Hematopoietic multipotent progenitor cell treated with erythropoietin and hydrocortisone succinate and interleukin-3 and kit ligand, for 17 days (in vitro differentiated cells): ENCODE measurements around the gene COMMD9.
A peak's percentile ranks its signal among the peaks of the same experiment; 100 is the strongest.
"Not testable (repeated sequence)": the region's sequence is repeated elsewhere in the genome, so short reads cannot be mapped to it uniquely, and the experiment has no call there.

Source experiments
- DNase-seq: peaks from one replicate; pipeline ENCODE4 v3.0.0-alpha.2; 2015; ENCODE audit warnings: low spot score

Gene COMMD9

DNA sequence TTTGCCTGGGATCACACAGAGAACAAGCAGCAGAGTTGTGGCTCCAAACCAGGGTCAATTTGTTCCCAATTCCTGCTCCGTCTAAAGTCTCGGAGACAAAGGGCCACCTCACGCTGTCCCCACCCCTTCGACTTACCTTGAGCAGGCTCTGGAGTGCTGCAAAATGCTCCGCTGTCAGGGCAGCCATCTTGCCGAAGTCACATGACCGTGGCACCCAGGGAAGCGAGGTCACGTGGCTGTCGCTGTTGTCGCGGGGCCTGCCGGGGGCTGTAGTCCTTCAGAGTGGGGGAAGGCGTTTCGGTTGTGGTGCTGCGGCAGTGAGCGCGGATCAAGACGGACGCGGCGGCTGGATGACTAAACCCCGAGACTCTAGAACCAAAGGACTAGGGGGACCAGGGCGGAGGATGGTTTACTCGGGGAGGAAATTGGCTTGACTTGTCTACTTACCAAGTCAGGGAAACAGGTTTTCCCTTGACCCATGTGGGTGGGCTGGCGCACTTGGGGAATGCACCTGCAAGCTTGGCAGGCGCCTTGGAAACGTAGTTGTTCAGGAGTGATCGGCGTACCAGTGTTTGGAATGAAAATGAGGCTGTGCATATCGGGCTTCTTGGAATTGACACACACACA, at the start of gene COMMD9:
TSS of gene COMMD9 (minus strand) at position 199 of the 627 bp plus-strand sequence. CDS start at position 187, 12 bp downstream.
- peak; percentile 88 for DNase-seq

DNA sequence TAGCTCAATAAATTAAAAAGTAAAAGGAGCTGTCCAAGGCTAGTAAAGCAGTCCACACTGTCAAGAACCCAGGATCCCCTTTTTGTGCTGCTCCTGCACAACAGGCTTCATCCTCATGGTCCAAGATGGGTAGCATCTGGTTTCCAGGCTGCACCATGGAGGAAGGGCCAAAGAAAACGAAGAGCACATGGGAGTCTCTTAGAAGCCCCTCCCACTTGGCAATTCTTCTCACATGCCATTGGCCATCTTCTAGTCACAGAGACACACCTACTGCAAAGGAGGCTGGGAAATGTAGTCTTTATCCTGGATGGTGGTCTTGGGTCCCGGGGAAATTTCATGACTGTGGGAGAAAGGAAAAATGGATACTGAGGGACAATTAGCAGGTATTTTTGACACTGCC, 44.7 kb upstream of the COMMD9 start:
- no peak for DNase-seq

DNA sequence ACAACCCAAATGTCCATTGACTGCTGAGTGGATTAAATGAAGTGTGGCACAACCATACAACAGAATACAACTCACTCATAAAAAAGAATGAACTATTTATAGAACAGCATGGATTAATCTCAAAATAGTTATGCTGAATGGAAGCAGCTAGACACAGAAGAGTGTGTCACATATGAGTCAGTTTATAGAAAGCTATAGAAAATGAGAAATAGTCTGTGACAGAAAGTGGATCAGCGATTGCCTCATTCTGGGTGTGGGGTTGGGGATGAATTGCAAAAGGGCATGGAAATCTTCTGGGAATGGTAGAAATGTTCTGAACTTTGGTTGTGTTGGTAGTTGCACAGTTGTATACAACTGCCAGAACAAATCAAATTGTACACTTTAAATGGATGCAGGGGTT, 44.2 kb upstream of the COMMD9 start:
- DNase-seq, result no peak

DNA sequence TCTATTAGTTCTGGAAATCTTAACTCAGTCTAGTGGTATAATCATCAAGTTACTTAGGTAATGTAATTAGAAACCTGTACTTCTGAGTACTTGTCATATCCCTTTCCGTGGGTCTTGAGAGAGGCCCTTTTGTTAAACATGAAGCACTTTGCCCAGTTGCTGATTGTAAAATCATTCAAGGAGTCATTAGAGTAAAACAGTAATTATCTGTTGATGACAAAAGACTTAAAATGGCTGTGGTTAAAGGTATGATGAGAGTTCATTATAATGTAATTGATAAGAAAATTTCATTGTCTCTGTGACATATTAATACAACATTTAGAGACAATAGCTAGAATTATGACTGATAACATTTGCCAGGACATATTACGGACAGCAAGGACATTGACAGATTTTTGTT, 41.2 kb upstream of the COMMD9 start:
- DNase-seq, result no peak

DNA sequence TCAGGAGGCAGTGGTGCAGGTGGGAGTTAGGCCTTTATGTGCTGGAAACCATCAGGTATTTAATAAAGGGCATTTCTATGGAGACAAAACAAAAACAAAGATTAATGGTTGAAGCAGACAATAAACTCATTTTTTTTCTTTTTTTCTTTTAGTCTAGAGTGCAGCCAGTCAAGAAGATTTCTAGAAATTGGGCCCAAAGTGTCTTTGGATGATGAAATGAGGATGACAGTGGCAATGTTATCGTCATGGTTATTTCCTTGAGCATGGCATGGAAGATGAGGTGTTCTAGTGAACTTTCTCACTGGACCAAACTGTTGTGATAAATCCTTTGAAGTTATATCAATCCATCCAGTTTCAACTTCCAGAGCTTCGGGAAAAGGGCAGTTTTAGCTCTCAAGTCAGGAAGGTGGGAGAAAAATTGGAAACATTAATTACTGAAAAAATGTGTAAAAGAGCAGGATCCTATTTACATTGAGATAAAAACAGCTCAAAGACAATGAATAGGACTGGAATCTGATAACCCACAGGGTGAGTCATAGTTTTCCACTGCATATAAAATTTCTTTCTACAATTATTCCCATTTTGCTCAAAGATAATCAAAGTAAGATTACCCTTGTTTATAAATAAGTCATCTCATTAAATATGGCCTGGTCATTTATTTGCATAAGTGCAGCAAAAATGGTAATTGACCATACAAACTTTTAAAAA, 39.9 kb upstream of the COMMD9 start:
- DNase-seq, result no peak

DNA sequence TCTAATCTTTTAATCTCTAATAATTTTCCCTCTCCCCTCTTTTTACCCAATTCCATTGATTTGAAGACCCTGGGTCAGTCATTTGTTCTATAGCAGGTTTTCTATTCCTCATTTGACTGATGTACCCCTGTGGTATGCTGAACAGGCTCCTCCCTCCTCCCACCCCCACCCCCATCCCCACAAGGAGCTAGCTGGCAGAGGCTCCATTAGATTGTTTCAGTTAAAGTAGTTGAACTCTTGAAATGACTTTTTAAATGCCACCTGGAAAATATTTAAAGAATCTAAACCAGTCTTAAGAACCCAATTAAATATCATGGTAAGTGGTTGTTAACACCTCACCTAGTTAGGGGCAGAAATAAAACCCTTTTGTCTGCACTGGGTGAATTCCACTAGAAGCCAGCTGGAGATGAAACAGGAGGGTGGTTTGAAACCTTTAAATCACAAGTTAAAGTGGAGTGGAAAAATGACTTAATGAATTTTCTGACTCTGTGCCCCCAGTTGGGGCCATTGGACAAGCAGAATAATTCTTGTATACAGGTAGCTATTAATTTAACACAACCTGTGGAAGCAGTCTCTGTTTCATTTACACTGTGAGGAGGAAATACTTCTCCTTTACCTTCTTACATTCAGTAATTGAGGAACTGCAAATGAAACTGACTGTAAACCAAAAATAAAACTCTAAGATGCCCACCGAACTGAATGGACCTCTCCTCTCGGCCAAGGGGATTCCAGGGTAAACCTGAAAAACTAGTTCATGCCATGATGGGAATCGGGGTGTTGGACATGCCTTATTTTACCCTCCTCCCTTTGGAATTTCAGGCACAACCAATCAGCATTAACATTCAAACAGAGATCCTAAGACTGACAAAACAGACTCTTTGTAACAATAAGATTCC, 37.5 kb upstream of the COMMD9 start:
- DNase-seq, result no peak

DNA sequence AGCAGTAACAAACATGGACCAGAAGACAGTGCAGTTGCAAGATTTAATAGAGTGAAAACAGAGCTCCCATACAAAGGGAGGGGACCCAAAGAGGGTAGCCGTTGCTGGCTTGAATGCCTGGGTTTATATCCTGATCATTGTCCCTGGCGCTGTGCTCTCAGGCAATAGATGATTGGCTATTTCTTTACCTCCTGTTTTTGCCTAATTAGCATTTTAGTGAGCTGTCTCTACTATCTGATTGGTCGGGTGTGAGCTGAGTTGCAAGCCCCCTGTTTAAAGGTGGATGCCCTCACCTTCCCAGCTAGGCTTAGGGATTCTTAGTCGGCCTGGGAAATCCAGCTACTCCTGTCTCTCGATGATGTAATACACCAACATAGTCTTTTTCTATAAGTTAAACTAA, 36.2 kb upstream of the COMMD9 start:
- not testable (repeated sequence) for DNase-seq

DNA sequence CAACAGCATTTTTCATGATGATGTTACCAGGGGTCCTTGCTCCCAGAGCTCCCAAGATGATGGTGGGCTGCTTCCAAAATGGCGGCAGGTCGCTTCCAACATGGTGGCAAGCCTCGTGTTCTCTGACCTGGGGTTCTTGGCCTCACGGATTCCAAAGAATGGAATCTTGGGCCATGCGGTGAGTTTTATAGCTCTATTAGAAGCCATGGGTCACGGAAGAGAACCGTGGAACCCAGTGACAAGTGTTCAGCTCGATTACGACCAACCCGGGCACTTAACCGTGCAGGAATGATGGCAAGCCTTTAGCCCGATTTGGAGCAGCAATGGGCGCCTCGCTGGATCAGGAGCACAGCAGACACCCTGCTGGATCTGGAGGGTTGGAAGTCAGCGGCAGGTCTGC, 35.7 kb upstream of the COMMD9 start:
- not testable (repeated sequence) for DNase-seq

DNA sequence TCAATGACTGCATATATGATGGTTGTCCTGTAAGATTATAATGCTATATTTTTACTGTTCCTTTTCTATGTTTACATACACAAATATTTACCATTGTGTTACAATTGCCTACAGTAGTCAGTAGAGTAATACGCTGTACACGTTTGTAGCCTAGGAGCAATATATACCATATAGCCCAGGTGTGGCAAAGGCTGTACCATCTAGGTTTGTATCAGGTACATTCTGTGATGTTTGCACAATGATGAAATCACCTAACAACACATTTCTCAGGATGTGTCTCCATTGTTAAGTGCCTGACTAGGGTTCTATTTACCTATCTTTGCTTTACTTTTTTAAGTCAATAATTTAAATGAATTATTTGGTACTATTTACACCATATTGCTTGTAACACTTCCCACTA, 28.8 kb upstream of the COMMD9 start:
- no peak for DNase-seq

DNA sequence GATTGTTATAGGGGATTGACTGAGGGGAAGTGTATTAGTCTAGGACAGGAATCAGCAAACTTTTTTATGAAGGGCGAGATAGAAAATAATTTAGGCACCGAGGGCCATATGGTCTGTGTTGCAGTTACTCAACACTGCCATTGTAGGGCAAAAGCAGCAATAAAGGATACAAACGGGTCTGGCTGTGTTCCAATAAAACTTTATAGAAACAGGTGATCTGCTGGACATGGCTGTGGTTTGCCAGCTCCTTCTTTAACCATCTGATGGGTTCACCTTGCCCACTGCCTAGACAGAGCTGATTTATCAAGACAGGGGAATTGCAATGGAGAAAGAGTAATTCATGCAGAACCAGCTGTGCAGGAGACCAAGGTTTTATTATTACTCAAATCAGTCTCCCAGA, 26.8 kb upstream of the COMMD9 start:
- no peak for DNase-seq

DNA sequence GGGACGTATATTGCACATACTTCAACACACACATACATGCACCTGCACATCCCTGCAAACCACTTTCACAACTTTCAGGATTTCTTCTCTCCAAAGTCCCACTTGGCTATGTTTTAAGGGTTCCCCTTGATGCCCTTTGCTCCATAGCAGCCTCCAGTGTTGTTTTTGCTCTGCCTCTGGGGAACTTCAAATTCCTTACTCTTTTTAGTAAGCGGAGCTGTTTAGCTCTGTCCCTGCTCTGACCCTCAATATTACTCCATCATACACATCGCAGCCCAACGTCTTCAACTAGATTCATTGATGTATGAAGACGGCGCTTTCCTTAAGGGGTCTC, 25.2 kb upstream of the COMMD9 start:
- no peak for DNase-seq

DNA sequence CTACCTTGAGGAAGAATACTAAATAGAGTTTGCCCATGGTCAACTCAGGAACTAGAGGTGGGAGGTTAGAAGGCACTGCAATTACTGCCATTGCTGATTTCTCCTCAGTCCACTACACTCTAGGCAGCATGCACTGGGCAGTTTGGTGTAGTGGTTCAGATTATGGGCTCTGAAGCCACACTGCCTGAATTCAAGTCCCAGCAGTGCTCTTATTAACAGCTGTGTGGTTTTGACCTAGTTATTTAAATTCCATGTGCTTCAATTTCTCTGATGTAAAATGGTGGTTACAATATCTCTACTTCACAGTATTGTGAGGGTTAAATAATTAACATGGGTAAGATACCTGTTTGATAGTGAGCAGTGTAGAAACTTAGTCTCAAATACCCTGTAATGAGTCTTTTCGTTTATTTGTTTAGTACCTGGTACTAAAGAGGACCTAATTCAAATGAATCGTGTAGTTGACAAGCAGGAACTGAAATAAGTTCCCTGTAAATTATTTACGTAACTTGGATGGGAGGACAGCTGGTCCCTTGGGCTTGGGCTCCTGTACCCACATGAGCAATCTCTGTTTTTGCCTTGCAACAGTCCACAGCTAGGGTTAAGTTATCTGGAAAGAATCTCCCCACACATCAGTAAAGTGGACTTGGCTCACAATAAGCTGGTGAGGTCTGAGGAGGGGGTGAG, 24.7 kb upstream of the COMMD9 start:
- no peak for DNase-seq

DNA sequence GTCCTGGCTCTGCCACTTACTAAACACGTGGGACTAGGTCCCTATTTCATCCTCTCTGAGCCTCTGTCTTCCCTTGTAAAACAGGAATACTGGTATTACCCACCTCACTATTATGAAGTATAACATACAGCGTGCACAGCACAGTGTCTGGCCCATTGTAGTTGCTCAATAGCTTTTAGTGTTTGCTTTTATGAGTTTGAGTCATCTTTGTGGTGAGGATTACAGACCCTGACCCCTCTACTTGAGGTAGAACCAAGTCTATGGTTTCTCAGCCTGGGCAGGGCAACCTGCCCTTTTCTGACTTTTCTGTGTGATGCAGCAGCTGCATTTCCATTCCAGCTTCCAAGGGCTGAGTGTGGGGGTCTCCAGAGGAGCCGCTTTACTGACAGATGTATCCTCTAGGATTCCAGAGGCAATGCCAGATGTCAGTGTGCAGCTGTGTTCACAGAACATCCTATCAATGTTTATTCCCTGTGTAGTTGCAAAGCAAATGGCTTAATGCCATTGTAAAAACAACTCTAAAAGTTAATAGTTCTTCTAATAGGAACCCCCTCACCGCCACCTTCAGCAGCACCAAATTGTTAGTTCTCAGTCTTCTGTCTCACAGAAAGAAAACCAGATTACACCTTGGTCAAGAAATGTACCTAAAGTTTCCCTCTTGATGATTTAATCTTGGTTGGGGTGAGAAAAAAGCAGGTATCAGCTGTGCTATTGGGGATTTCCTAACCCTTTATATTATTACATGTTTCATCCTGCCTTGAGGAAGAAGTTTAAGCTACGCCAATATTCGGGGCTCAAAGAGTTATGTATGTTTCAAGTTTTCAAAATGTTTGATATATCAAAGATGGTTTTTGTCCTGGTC, 23.6 kb upstream of the COMMD9 start:
- DNase-seq, result no peak

DNA sequence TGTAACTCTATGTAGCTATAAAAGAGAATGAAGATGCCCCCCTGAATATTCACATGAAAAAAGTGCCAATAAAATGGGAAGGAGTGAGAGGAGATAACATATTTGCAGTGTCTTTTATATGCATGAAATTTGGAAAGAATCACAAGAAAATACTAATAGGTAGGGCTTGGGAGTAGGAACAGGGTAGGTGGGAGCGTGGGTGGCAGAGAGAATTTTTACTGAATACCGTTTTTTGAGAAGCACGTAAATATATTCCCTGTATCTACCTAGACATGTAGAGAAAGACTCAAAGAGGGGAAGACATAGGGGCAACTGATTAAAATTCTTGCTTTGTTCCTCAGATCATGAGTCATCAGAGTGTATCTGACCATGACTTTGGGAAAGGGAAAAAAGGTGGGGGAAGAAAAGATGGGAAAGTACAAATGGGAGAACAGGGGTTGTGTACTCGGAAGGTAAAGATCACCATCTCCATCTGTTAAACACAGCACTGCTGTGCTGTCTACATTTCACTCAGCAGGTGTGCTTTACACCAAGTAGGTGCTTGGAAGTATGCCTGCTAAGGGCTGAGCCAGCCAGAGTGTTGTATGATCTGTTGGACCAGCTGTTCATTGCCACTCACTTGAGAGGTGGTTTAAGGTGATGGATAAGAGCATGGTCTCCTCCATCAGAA, 22.8 kb upstream of the COMMD9 start:
- no peak for DNase-seq

DNA sequence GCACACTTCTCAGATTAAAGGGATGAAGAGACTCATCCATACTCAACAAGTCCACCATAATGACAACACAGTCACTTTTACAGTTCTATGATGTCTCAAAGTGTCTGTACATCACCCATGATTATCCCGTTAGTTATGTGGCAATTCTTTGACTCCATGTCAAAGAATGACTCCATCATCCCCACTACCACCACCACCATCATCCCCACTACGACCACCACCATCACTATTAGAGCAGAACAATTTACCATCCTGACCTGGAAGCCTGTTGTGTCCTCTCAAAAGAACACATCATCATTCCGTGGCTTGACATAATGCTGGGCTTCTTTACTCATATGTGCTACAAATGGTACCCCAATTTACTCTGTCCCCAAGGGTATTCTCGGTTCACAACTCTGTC, 20.6 kb upstream of the COMMD9 start:
- no peak for DNase-seq

DNA sequence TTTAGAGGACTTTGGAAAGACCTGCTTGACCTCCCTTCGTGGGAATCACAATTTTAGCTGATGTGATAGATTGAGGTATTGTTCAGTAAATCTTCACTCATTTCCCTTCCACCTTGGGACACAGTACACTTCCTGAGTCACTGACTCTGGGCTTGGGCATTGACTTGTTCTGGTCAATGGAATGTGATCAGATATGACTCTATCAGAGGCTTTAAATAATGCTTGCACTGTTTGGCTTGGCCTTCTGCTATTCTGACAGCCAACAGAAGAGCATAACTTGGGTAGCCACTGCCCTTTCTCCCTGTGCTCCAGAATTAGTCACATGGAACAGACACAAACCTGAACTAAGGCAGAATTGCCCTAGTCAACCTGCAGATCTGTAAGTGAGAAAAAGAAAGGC, 19.4 kb upstream of the COMMD9 start:
- DNase-seq, result no peak

DNA sequence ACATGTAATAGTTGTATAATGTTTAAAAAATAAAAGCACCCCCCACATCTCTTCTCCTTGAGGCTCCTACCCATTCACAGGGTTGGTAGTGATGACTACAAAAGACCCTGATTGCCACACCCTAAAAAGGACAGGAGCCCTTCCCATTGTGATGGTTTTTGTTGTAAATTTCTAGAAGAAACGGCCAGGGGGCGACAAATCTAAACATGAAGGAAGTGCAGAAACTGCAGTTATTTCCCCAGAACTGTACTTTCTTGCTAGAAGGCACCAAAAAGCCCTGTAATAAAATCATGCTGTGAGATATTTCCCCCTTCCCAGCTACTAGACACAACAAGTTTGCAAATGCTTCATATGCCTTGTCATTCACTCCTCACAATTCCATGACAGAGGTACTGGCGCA, 17.7 kb upstream of the COMMD9 start:
- DNase-seq, result no peak

DNA sequence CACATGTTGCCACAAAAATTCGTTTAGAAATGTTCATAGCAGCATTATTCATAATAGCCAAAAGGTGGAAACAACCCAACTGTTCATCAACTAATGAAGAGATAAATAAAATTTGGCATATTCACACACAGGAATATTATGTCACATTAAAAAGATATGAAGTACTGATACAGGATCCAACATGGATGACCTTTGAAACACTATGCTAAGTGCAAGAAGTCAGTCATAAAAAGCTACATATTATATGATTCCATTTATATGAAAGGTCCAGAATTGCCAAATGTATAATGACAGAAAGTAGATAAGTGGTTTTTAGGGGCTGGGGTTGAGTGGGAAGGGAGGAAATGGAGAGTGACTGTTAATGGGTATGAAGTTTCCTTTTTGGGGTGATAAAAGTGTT, 15.8 kb upstream of the COMMD9 start:
- no peak for DNase-seq

DNA sequence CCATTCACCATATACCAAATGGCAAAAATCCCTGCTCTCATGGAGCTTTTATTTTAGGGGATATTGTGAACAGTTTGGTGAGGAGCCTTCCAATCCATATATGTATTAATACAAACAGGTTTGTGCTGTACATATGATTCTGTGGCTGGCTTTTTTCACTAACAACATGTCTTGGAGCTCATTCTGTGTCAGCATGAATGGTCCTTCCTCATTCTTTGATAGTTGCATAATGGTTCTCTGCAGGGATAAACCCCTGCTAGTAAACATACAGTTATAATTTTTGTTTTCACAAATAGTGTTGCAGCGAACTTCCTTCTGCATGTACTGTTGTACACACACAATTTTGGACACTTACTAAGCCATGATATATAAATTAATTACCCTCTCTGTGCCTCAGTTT, 15.1 kb upstream of the COMMD9 start:
- no peak for DNase-seq

DNA sequence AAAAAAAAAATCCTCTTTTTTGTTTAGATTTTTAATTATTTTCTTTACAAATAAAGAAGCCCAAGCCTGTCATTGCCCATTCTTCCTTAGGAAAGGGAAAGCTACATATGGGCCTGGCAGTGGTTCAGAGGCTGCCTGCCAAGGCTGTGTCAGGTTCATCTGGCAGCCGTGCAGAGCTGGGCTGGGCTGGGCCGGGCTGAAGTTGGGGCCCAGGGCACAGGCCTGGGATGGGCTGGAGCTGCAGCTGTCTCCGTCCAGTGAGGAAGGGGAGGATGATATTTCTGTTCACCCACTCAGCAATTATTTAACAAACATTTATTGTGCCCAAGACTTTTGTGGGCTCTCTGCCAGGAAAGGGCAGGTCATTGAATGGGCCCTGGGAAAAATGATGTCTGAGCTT, 11.4 kb upstream of the COMMD9 start:
- no peak for DNase-seq
